Suprapubic skin (tissue), 3 donors: Measurements from ENCODE around the gene PLA2G4B.

Experiments used
- CTCF ChIP-seq, 2 donors: fragments of 200-600 bp in 1 of 2; fragments of 450-650 bp in 1 of 2; sonication (generic) in 1 of 2; IDR thresholded peaks; one replicate each; pipeline ENCODE4 v1.5.1; 2016 to 2019; ENCODE audit warnings: antibody characterized with exemption in 2 of 2, mild to moderate bottlenecking in 1 of 2, moderate library complexity in 1 of 2
- EP300 ChIP-seq: sonication (generic); formaldehyde crosslinking; IDR thresholded peaks from one replicate; pipeline ENCODE4 v1.6.1; 2017; ENCODE audit warnings: antibody characterized with exemption
- POLR2A ChIP-seq, 2 donors: fragments of 450-650 bp; IDR thresholded peaks; one replicate each; pipeline ENCODE4 v1.6.1; 2017; ENCODE audit warnings: antibody characterized with exemption in 2 of 2, mild to moderate bottlenecking in 2 of 2, moderate library complexity in 2 of 2

- no peak for TF ChIP-seq CTCF (IDR thresholded peaks at IDR 0.05)
- no peak for TF ChIP-seq POLR2A (IDR thresholded peaks at IDR 0.05)
- TF ChIP-seq EP300: no peak
Measured at GRCh38 chr15:41882689-41883483, 44.2 kb downstream of the PLA2G4B start.
